Activated CD4-positive, alpha-beta memory T cell treated with anti-CD3 and anti-CD28 coated beads for 36 hours (primary cell): ENCODE data around the gene GJB4. TPM values are rescaled to one million over a fixed set of nuclear protein-coding genes. Genes with fewer than 3 reads are reported as not detected.
"Not testable (repeated sequence)": the region's sequence is repeated elsewhere in the genome, so short reads cannot be mapped to it uniquely, and the experiment has no call there.

ENCODE experiments used
- CTCF ChIA-PET: fragments of 350-600 bp; sonication (Branson Sonifier 250); formaldehyde crosslinking; loops from one replicate; lab custom pipeline; 2021; ENCODE audit warnings: antibody characterized with exemption, inconsistent platforms; lab: Charles Lee
- POLR2A ChIA-PET: fragments of 350-600 bp; sonication (Branson Sonifier 250); formaldehyde crosslinking; loops from one replicate; lab custom pipeline; 2021; ENCODE audit warnings: antibody characterized with exemption; lab: Charles Lee
- DNase-seq: peaks from one replicate; pipeline ENCODE4 v3.0.0-alpha.2; 2020
- H3K27ac Mint-ChIP-seq: one replicate; pipeline ENCODE4 v1.8.0; 2021; ENCODE audit warnings: mixed read lengths
- H3K27me3 Mint-ChIP-seq: one replicate; pipeline ENCODE4 v1.8.0; 2021; ENCODE audit warnings: mixed read lengths
- H3K36me3 Mint-ChIP-seq: one replicate; pipeline ENCODE4 v1.8.0; 2021; ENCODE audit warnings: mixed read lengths
- H3K4me1 Mint-ChIP-seq: one replicate; pipeline ENCODE4 v1.8.0; 2021; ENCODE audit warnings: low read depth, mixed read lengths
- H3K4me3 Mint-ChIP-seq: one replicate; pipeline ENCODE4 v1.8.0; 2021; ENCODE audit warnings: mild to moderate bottlenecking, mixed read lengths
- H3K9me3 Mint-ChIP-seq: one replicate; pipeline ENCODE4 v1.8.0; 2021; ENCODE audit warnings: mixed read lengths
- intact Hi-C: fragments of 100-400 bp; cut with micrococcal nuclease; formaldehyde crosslinking; loops from one replicate; pipeline ENCODE4 v1.15.1; 2023
- total RNA-seq, 2 experiments: library from RNA; stranded (reverse); gene quantifications; one replicate each; pipeline ENCODE4 v1.2.3, GENCODE V29; 2021

Gene GJB4
- not detected for total RNA-seq

- ChIA-PET POLR2A (no interaction called here), CTCF (no interaction called here)
- H3K4me3 Mint-ChIP-seq, result no peak within 1 kb of the TSS
- intact Hi-C loops, result no loop called here
- peaks cover 7% of the 10 kb centered on the region for H3K27me3 Mint-ChIP-seq
- H3K36me3 Mint-ChIP-seq, result no peaks in the 10 kb centered on the region
- no peak for DNase-seq
- no peaks in the 10 kb centered on the region for H3K9me3 Mint-ChIP-seq
- no peaks in the 10 kb centered on the region for H3K4me1 Mint-ChIP-seq
- no peak within 1 kb of the TSS for H3K27ac Mint-ChIP-seq
Observed at GRCh38 chr1:34759503-34760357, at the start of gene GJB4. TSS of gene GJB4 (plus strand) at chr1:34759740. CDS start at chr1:34761255, 1,515 bp downstream.

GRCh38 chr1:34710812-34711211 lies 48.7 kb upstream of the GJB4 start:
- no peaks in the 10 kb centered on the region for H3K36me3 Mint-ChIP-seq
- ChIA-PET POLR2A (no interaction called here), CTCF (interaction anchor here (1.5 kb wide), 1 partner anchor 32 kb away, joined by 3 read pairs; no protein-coding TSS in a partner anchor)
- intact Hi-C loops, result no loop called here
- no peak for DNase-seq
- H3K9me3 Mint-ChIP-seq, result no peaks in the 10 kb centered on the region
- H3K4me3 Mint-ChIP-seq, result no peak overlapping the region
- H3K4me1 Mint-ChIP-seq, result no peaks in the 10 kb centered on the region
- no peak overlapping the region for H3K27ac Mint-ChIP-seq
- peaks cover 2% of the 10 kb centered on the region for H3K27me3 Mint-ChIP-seq

- no peak overlapping the region for H3K27ac Mint-ChIP-seq
- DNase-seq, result no peak
- intact Hi-C loops, result no loop called here
- H3K4me1 Mint-ChIP-seq, result no peaks in the 10 kb centered on the region
- CTCF ChIA-PET, result no interaction called here
- H3K36me3 Mint-ChIP-seq, result no peaks in the 10 kb centered on the region
- POLR2A ChIA-PET, result no interaction called here
- no peaks in the 10 kb centered on the region for H3K9me3 Mint-ChIP-seq
- H3K27me3 Mint-ChIP-seq, result no peaks in the 10 kb centered on the region
- H3K4me3 Mint-ChIP-seq, result no peak overlapping the region
Observed at GRCh38 chr1:34711485-34711884, 48.1 kb upstream of the GJB4 start.

GRCh38 chr1:34712007-34712688 lies 47.4 kb upstream of the GJB4 start:
- no peak overlapping the region for H3K4me3 Mint-ChIP-seq
- intact Hi-C loops, result no loop called here
- H3K36me3 Mint-ChIP-seq, result no peaks in the 10 kb centered on the region
- ChIA-PET CTCF (no interaction called here), POLR2A (no interaction called here)
- H3K9me3 Mint-ChIP-seq, result no peaks in the 10 kb centered on the region
- H3K27me3 Mint-ChIP-seq, result no peaks in the 10 kb centered on the region
- no peaks in the 10 kb centered on the region for H3K4me1 Mint-ChIP-seq
- DNase-seq, result no peak
- H3K27ac Mint-ChIP-seq, result no peak overlapping the region

- H3K4me1 Mint-ChIP-seq, result no peaks in the 10 kb centered on the region
- H3K4me3 Mint-ChIP-seq, result no peak overlapping the region
- H3K9me3 Mint-ChIP-seq, result no peaks in the 10 kb centered on the region
- no peaks in the 10 kb centered on the region for H3K36me3 Mint-ChIP-seq
- intact Hi-C loops, result no loop called here
- peaks cover 8% of the 10 kb centered on the region for H3K27me3 Mint-ChIP-seq
- CTCF ChIA-PET, result no interaction called here
- POLR2A ChIA-PET, result no interaction called here
- DNase-seq, result no peak
- H3K27ac Mint-ChIP-seq, result no peak overlapping the region
Observed at GRCh38 chr1:34713443-34713842, 46.1 kb upstream of the GJB4 start.

GRCh38 chr1:34714386-34714785 lies 45.2 kb upstream of the GJB4 start:
- no peaks in the 10 kb centered on the region for H3K9me3 Mint-ChIP-seq
- intact Hi-C loops, result no loop called here
- peaks cover 10% of the 10 kb centered on the region for H3K27me3 Mint-ChIP-seq
- ChIA-PET POLR2A (no interaction called here), CTCF (interaction anchor here (0.8 kb wide), 1 partner anchor 29 kb away, joined by 3 read pairs; no protein-coding TSS in a partner anchor)
- no peaks in the 10 kb centered on the region for H3K36me3 Mint-ChIP-seq
- H3K27ac Mint-ChIP-seq, result no peak overlapping the region
- no peak for DNase-seq
- H3K4me3 Mint-ChIP-seq, result no peak overlapping the region
- no peaks in the 10 kb centered on the region for H3K4me1 Mint-ChIP-seq

- no peaks in the 10 kb centered on the region for H3K36me3 Mint-ChIP-seq
- H3K4me1 Mint-ChIP-seq, result no peaks in the 10 kb centered on the region
- intact Hi-C loops, result no loop called here
- no peak overlapping the region for H3K4me3 Mint-ChIP-seq
- H3K27ac Mint-ChIP-seq, result no peak overlapping the region
- POLR2A ChIA-PET, result no interaction called here
- H3K27me3 Mint-ChIP-seq, result peaks cover 16% of the 10 kb centered on the region
- no peak for DNase-seq
- CTCF ChIA-PET, result no interaction called here
- H3K9me3 Mint-ChIP-seq, result no peaks in the 10 kb centered on the region
Observed at GRCh38 chr1:34715139-34715538, 44.4 kb upstream of the GJB4 start.

GRCh38 chr1:34721241-34721640 lies 38.3 kb upstream of the GJB4 start:
- intact Hi-C loops, result no loop called here
- no peak for DNase-seq
- H3K36me3 Mint-ChIP-seq, result no peaks in the 10 kb centered on the region
- POLR2A ChIA-PET, result no interaction called here
- CTCF ChIA-PET, result interaction anchor here (1.9 kb wide), 1 partner anchor 21 kb away, joined by 13 read pairs; no protein-coding TSS in a partner anchor
- H3K27ac Mint-ChIP-seq, result no peak overlapping the region
- no peaks in the 10 kb centered on the region for H3K4me1 Mint-ChIP-seq
- H3K4me3 Mint-ChIP-seq, result no peak overlapping the region
- H3K9me3 Mint-ChIP-seq, result no peaks in the 10 kb centered on the region
- H3K27me3 Mint-ChIP-seq, result peaks cover 42% of the 10 kb centered on the region

GRCh38 chr1:34721646-34722355 lies 37.7 kb upstream of the GJB4 start:
- DNase-seq, result no peak
- Mint-ChIP-seq H3K27ac (no peak overlapping the region), H3K27me3 (peaks cover 42% of the 10 kb centered on the region), H3K4me1 (no peaks in the 10 kb centered on the region), H3K9me3 (no peaks in the 10 kb centered on the region), H3K36me3 (no peaks in the 10 kb centered on the region), H3K4me3 (no peak overlapping the region)
- CTCF ChIA-PET, result interaction anchor here (1.9 kb wide), 1 partner anchor 21 kb away, joined by 13 read pairs; no protein-coding TSS in a partner anchor
- POLR2A ChIA-PET, result no interaction called here
- intact Hi-C loops, result no loop called here

GRCh38 chr1:34726861-34727260 lies 32.7 kb upstream of the GJB4 start:
- peaks cover 20% of the 10 kb centered on the region for H3K27me3 Mint-ChIP-seq
- DNase-seq, result no peak
- no peak overlapping the region for H3K4me3 Mint-ChIP-seq
- H3K27ac Mint-ChIP-seq, result no peak overlapping the region
- ChIA-PET POLR2A (interaction anchor here (0.9 kb wide), 1 partner anchor 19 kb away, joined by 3 read pairs; no protein-coding TSS in a partner anchor), CTCF (interaction anchor here (1.4 to 3.0 kb wide), 2 partner anchors 10 to 16 kb away, joined by 4 to 11 read pairs; no protein-coding TSS in a partner anchor)
- no peaks in the 10 kb centered on the region for H3K4me1 Mint-ChIP-seq
- intact Hi-C loops, result no loop called here
- H3K36me3 Mint-ChIP-seq, result no peaks in the 10 kb centered on the region
- no peaks in the 10 kb centered on the region for H3K9me3 Mint-ChIP-seq

GRCh38 chr1:34730485-34730884 lies 29.1 kb upstream of the GJB4 start:
- H3K9me3 Mint-ChIP-seq, result no peaks in the 10 kb centered on the region
- H3K4me3 Mint-ChIP-seq, result no peak overlapping the region
- no peak for DNase-seq
- no peaks in the 10 kb centered on the region for H3K36me3 Mint-ChIP-seq
- intact Hi-C loops, result no loop called here
- no peak overlapping the region for H3K27ac Mint-ChIP-seq
- ChIA-PET CTCF (no interaction called here), POLR2A (no interaction called here)
- no peaks in the 10 kb centered on the region for H3K4me1 Mint-ChIP-seq
- peaks cover 8% of the 10 kb centered on the region for H3K27me3 Mint-ChIP-seq

- POLR2A ChIA-PET, intact Hi-C loops: not testable (repeated sequence)
Observed at GRCh38 chr1:34732831-34733230, 26.7 kb upstream of the GJB4 start.

More at GRCh38 chr1:34732831-34733230, 26.7 kb upstream of the GJB4 start:
- H3K27me3 Mint-ChIP-seq, H3K36me3 Mint-ChIP-seq, H3K4me1 Mint-ChIP-seq, H3K9me3 Mint-ChIP-seq, H3K27ac Mint-ChIP-seq, H3K4me3 Mint-ChIP-seq, DNase-seq: not testable (repeated sequence)
- CTCF ChIA-PET, result interaction anchor here (3.6 kb wide), 1 partner anchor 11 kb away, joined by 17 read pairs; no protein-coding TSS in a partner anchor
